Erythroblast (primary cell): ENCODE measurements around the gene SMAP1.

Source experiments
- GATA1 ChIP-seq: IDR thresholded peaks from 2 replicates; pipeline ENCODE4 v1.6.1; 2011; ENCODE audit warnings: low read depth, mild to moderate bottlenecking, control low read depth, low read length, moderate library complexity
- POLR2A ChIP-seq: IDR thresholded peaks from 2 replicates; pipeline ENCODE4 v1.6.1; 2011; ENCODE audit warnings: mild to moderate bottlenecking, low read length

DNA sequence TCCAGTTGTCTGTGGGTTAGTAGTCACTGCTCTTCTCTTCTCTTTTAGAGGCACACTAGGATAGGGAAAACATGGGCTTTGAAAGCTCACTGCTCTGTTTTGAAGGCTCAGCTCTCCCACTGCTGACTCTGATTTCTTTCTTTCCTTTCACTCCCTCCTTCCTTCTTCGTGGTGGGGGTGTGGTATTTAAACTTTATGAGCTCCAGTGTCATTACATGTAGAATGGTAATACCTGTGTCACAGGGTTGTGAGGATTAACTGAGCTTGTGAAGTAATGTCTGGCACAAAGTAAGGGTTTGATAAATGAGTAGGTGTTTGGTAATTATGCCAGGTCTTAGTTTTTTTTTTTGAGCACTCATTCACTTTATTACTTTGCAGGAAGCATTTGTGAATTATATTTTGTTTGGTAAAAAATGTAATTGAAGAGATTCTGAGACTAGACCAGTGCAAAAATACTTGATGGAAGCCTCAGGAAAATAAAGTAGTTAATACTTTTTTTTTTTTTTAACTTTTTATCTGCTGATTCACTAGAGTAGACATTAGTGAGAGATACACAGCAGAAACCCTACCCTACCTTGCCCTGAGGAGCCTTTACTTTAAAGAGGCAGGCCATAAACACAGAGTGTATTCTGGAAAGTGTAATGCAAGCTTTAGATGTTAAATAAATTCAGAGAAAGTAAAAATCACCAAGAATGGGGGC lies 17.3 kb downstream of the SMAP1 start:
- TF ChIP-seq POLR2A (no peak), GATA1 (no peak)
